Thymus (tissue), 11 donors: ENCODE results near the gene KRTAP9-2. TPM values are rescaled to one million over a fixed set of nuclear protein-coding genes. Genes with fewer than 3 reads are reported as not detected.
"Not testable (repeated sequence)": the region's sequence is repeated elsewhere in the genome, so short reads cannot be mapped to it uniquely, and the experiment has no call there.

Experiments used
- DNase-seq, 9 donors: peaks; one replicate each; pipeline ENCODE4 v3.0.0-alpha.2; 2013; ENCODE audit warnings: low spot score in 9 of 9, low read depth in 6 of 9, missing footprints in 1 of 9
- H3K27ac ChIP-seq, 2 donors: one replicate each; pipeline ENCODE4 v1.5.1; 2013; ENCODE audit warnings: control low read depth in 1 of 2, low read depth in 1 of 2, low read length in 1 of 2, mild to moderate bottlenecking in 1 of 2, moderate library complexity in 1 of 2
- H3K27me3 ChIP-seq, 2 donors: one replicate each; pipeline ENCODE4 v1.5.1; 2013; ENCODE audit warnings: low read length in 1 of 2; ENCODE audit not compliant: control insufficient read depth in 2 of 2, insufficient read depth in 1 of 2
- H3K36me3 ChIP-seq, 2 donors: one replicate each; pipeline ENCODE4 v1.5.1; 2013; ENCODE audit warnings: low read length in 1 of 2, mild to moderate bottlenecking in 1 of 2, moderate library complexity in 1 of 2; ENCODE audit not compliant: control insufficient read depth in 2 of 2, insufficient read depth in 2 of 2
- H3K4me1 ChIP-seq, 2 donors: one replicate each; pipeline ENCODE4 v1.5.1; 2013; ENCODE audit warnings: low read length in 2 of 2; ENCODE audit not compliant: control insufficient read depth in 2 of 2, insufficient read depth in 2 of 2
- H3K4me3 ChIP-seq, 2 donors: one replicate each; pipeline ENCODE4 v1.5.1; 2013; ENCODE audit warnings: low read length in 2 of 2, control low read depth in 1 of 2, mild to moderate bottlenecking in 1 of 2
- H3K9me3 ChIP-seq, 2 donors: one replicate each; pipeline ENCODE4 v1.5.1; 2013; ENCODE audit warnings: low read length in 1 of 2, mild to moderate bottlenecking in 1 of 2; ENCODE audit not compliant: control insufficient read depth in 2 of 2, insufficient read depth in 1 of 2
- WGBS: extraction: QIAGEN DNeasy Blood & Tissue Kit; methylation state at CpG from one replicate; pipeline ENCODE4 v1.1.7; 2013; 5-methylcytosine and 5-hydroxymethylcytosine counted together
- polyA plus RNA-seq: library from polyadenylated mRNA; stranded (reverse); fragments of 200-250 nt; gene quantifications from one replicate; pipeline ENCODE4 v1.2.3, GENCODE V29; 2013
- total RNA-seq: library from RNA; stranded (reverse); fragments of 120-200 nt; gene quantifications from one replicate; pipeline ENCODE4 v1.2.4, GENCODE V29; 2013
- donor health status: healthy.

KRTAP9-2 gene
- total and polyA plus RNA-seq, 2 donors = not detected

GRCh38 chr17:41255381-41256290 is 29.2 kb downstream of the KRTAP9-2 start, which contains the start of gene KRTAP9-9:
Gene KRTAP9-9, plus strand, starts transcription at chr17:41255384.
- not testable (repeated sequence) for H3K9me3 ChIP-seq, DNase-seq, H3K27ac ChIP-seq, H3K4me3 ChIP-seq, H3K27me3 ChIP-seq, H3K36me3 ChIP-seq, H3K4me1 ChIP-seq
- 92% methylated on average over 5 of the region's 5 CpGs for WGBS

GRCh38 chr17:41256291-41256685 is 29.8 kb downstream of the KRTAP9-2 start:
- H3K9me3 ChIP-seq = no peaks in the 10 kb centered on the region
- DNase-seq = no peak
- no peak overlapping the region for H3K4me3 ChIP-seq
- no peak overlapping the region for H3K27ac ChIP-seq
- H3K4me1 ChIP-seq = no peaks in the 10 kb centered on the region
- WGBS = 98% methylated on average over 1 of the region's 1 CpG
- H3K27me3 ChIP-seq = no peaks in the 10 kb centered on the region
- no peaks in the 10 kb centered on the region for H3K36me3 ChIP-seq

- Histone ChIP-seq H3K36me3 (no peaks in the 10 kb centered on the region), H3K9me3 (no peaks in the 10 kb centered on the region), H3K27ac (no peak overlapping the region), H3K4me1 (no peaks in the 10 kb centered on the region), H3K4me3 (no peak overlapping the region), H3K27me3 (no peaks in the 10 kb centered on the region)
- no peak for DNase-seq
Observed at GRCh38 chr17:41258406-41258805, 32.0 kb downstream of the KRTAP9-2 start.

- Histone ChIP-seq H3K4me1 (no peaks in the 10 kb centered on the region), H3K4me3 (no peak overlapping the region)
- 95% methylated on average over 2 of the region's 2 CpGs for WGBS
Observed at GRCh38 chr17:41263212-41263611, 36.8 kb downstream of the KRTAP9-2 start.

GRCh38 chr17:41264599-41264998 is 38.2 kb downstream of the KRTAP9-2 start:
- H3K4me1 ChIP-seq = no peaks in the 10 kb centered on the region
- no peak overlapping the region for H3K4me3 ChIP-seq
- no peaks in the 10 kb centered on the region for H3K9me3 ChIP-seq
- no peaks in the 10 kb centered on the region for H3K27me3 ChIP-seq
- H3K27ac ChIP-seq = no peak overlapping the region
- DNase-seq = no peak
- no peaks in the 10 kb centered on the region for H3K36me3 ChIP-seq
- 94% methylated on average over 3 of the region's 3 CpGs for WGBS

More at GRCh38 chr17:41263212-41263611, 36.8 kb downstream of the KRTAP9-2 start:
- Histone ChIP-seq H3K27me3 (no peaks in the 10 kb centered on the region), H3K27ac (no peak overlapping the region), H3K9me3 (no peaks in the 10 kb centered on the region), H3K36me3 (no peaks in the 10 kb centered on the region)
- no peak for DNase-seq

GRCh38 chr17:41265078-41265477 is 38.6 kb downstream of the KRTAP9-2 start, which contains the start of gene KRTAP9-6:
Gene KRTAP9-6, plus strand, starts transcription at chr17:41265378. Its CDS starts 0 bp downstream, at chr17:41265378.
- H3K4me1 ChIP-seq = no peaks in the 10 kb centered on the region
- H3K9me3 ChIP-seq = no peaks in the 10 kb centered on the region
- no peaks in the 10 kb centered on the region for H3K27me3 ChIP-seq
- H3K36me3 ChIP-seq = no peaks in the 10 kb centered on the region
- H3K27ac ChIP-seq = no peak within 1 kb of the TSS
- H3K4me3 ChIP-seq = no peak within 1 kb of the TSS
- no peak for DNase-seq
- 71% methylated on average over 2 of the region's 2 CpGs for WGBS

- no peaks in the 10 kb centered on the region for H3K27me3 ChIP-seq
- no peaks in the 10 kb centered on the region for H3K9me3 ChIP-seq
- no peak overlapping the region for H3K4me3 ChIP-seq
- no peak overlapping the region for H3K27ac ChIP-seq
- no peak for DNase-seq
- 93% methylated on average over 3 of the region's 3 CpGs for WGBS
- no peaks in the 10 kb centered on the region for H3K36me3 ChIP-seq
- H3K4me1 ChIP-seq = no peaks in the 10 kb centered on the region
Observed at GRCh38 chr17:41267711-41268110, 41.3 kb downstream of the KRTAP9-2 start.

- not testable (repeated sequence) for H3K27me3 ChIP-seq, H3K4me3 ChIP-seq, H3K36me3 ChIP-seq, H3K9me3 ChIP-seq, H3K4me1 ChIP-seq, DNase-seq, H3K27ac ChIP-seq
- 95% methylated on average over 1 of the region's 1 CpG for WGBS
Observed at GRCh38 chr17:41271323-41271722, 44.9 kb downstream of the KRTAP9-2 start.

- Histone ChIP-seq H3K9me3 (no peaks in the 10 kb centered on the region), H3K27me3 (no peaks in the 10 kb centered on the region), H3K4me3 (no peak overlapping the region), H3K4me1 (no peaks in the 10 kb centered on the region), H3K36me3 (no peaks in the 10 kb centered on the region), H3K27ac (no peak overlapping the region)
- WGBS = 78% methylated on average over 1 of the region's 1 CpG
- DNase-seq = no peak
Observed at GRCh38 chr17:41271858-41272257, 45.4 kb downstream of the KRTAP9-2 start.
